HG02852 (cell line): ENCODE measurements around the gene CDA.

ENCODE experiments used
- ATAC-seq: cut with Tn5 transposase; IDR thresholded peaks from one replicate; pipeline ENCODE4 v1.9.1; 2021; ENCODE audit warnings: mild to moderate bottlenecking, moderate library complexity; ENCODE audit not compliant: unreplicated experiment

CDA gene

GRCh38 chr1:20615946-20616846 lies 27.3 kb downstream of the CDA start:
- ATAC-seq = no peak

- no peak for ATAC-seq
Observed at GRCh38 chr1:20616847-20617487, 28.1 kb downstream of the CDA start.

GRCh38 chr1:20618550-20618949 lies 29.7 kb downstream of the CDA start:
- ATAC-seq = no peak

- ATAC-seq = no peak
Observed at GRCh38 chr1:20619999-20620398, 31.1 kb downstream of the CDA start.

- no peak for ATAC-seq
Observed at GRCh38 chr1:20621012-20621411, 32.1 kb downstream of the CDA start.

GRCh38 chr1:20624709-20625108 lies 35.8 kb downstream of the CDA start:
- no peak for ATAC-seq

- no peak for ATAC-seq
Observed at GRCh38 chr1:20625176-20626097, 36.5 kb downstream of the CDA start.

- ATAC-seq = no peak
Observed at GRCh38 chr1:20626098-20626427, 37.2 kb downstream of the CDA start.

- ATAC-seq = no peak
Observed at GRCh38 chr1:20626524-20626923, 37.6 kb downstream of the CDA start.

GRCh38 chr1:20630729-20631128 lies 41.8 kb downstream of the CDA start:
- no peak for ATAC-seq

- ATAC-seq = no peak
Observed at GRCh38 chr1:20632386-20632785, 43.5 kb downstream of the CDA start.

GRCh38 chr1:20633190-20634064 lies 44.5 kb downstream of the CDA start, which contains the start of gene PINK1:
PINK1 (plus strand) TSS chr1:20633458; CDS start chr1:20633549, 91 bp downstream.
- peak; percentile 61 for ATAC-seq

- ATAC-seq = no peak
Observed at GRCh38 chr1:20634065-20634593, 45.2 kb downstream of the CDA start.

GRCh38 chr1:20634594-20635084 lies 45.7 kb downstream of the CDA start:
- no peak for ATAC-seq

- no peak for ATAC-seq
Observed at GRCh38 chr1:20636785-20637347, 48.0 kb downstream of the CDA start.

- no peak for ATAC-seq
Observed at GRCh38 chr1:20640183-20640597, 51.3 kb downstream of the CDA start.

GRCh38 chr1:20641975-20642374 lies 53.1 kb downstream of the CDA start:
- ATAC-seq = no peak

- no peak for ATAC-seq
Observed at GRCh38 chr1:20643080-20643479, 54.2 kb downstream of the CDA start.

- no peak for ATAC-seq
Observed at GRCh38 chr1:20644416-20644815, 55.5 kb downstream of the CDA start.
